Measurements from ENCODE around the gene DESI2.
"Not testable (repeated sequence)": the region's sequence is repeated elsewhere in the genome, so short reads cannot be mapped to it uniquely, and the experiment has no call there.

Gene DESI2

GRCh38 chr1:244655186-244655585, 2.3 kb downstream of the DESI2 start:
- no peak for DNase-seq

GRCh38 chr1:244657421-244657820, 4.5 kb downstream of the DESI2 start:
- DNase-seq = no peak

GRCh38 chr1:244659694-244660093, 6.8 kb downstream of the DESI2 start:
- no peak for DNase-seq

- DNase-seq = no peak
Observed at GRCh38 chr1:244660595-244660994, 7.7 kb downstream of the DESI2 start.

- not testable (repeated sequence) for DNase-seq
Observed at GRCh38 chr1:244661569-244662312, 8.8 kb downstream of the DESI2 start.

GRCh38 chr1:244662599-244662998, 9.7 kb downstream of the DESI2 start:
- DNase-seq = no peak

GRCh38 chr1:244664353-244664752, 11.4 kb downstream of the DESI2 start:
- DNase-seq = no peak

GRCh38 chr1:244665771-244666217, 12.9 kb downstream of the DESI2 start:
- no peak for DNase-seq

GRCh38 chr1:244666672-244667418, 13.9 kb downstream of the DESI2 start:
- not testable (repeated sequence) for DNase-seq

GRCh38 chr1:244667797-244668196, 14.9 kb downstream of the DESI2 start:
- no peak for DNase-seq

- no peak for DNase-seq
Observed at GRCh38 chr1:244672946-244673682, 20.2 kb downstream of the DESI2 start.

- DNase-seq = no peak
Observed at GRCh38 chr1:244674446-244674845, 21.5 kb downstream of the DESI2 start.

GRCh38 chr1:244675167-244675566, 22.2 kb downstream of the DESI2 start:
- DNase-seq = no peak

- DNase-seq = no peak
Observed at GRCh38 chr1:244678697-244679096, 25.8 kb downstream of the DESI2 start.

GRCh38 chr1:244680667-244681066, 27.7 kb downstream of the DESI2 start:
- DNase-seq = no peak

- not testable (repeated sequence) for DNase-seq
Observed at GRCh38 chr1:244682087-244682486, 29.2 kb downstream of the DESI2 start.

- DNase-seq = no peak
Observed at GRCh38 chr1:244695937-244696336, 43.0 kb downstream of the DESI2 start.

GRCh38 chr1:244699741-244700140, 46.8 kb downstream of the DESI2 start:
- DNase-seq = no peak

- DNase-seq = no peak
Observed at GRCh38 chr1:244700808-244701207, 47.9 kb downstream of the DESI2 start.

- DNase-seq = no peak
Observed at GRCh38 chr1:244702620-244703019, 49.7 kb downstream of the DESI2 start.

- no peak for DNase-seq
Observed at GRCh38 chr1:244704107-244704506, 51.2 kb downstream of the DESI2 start.

GRCh38 chr1:244705261-244706234, 52.6 kb downstream of the DESI2 start:
- DNase-seq = no peak
